Naive thymus-derived CD4-positive, alpha-beta T cell (primary cell): ENCODE data around the gene MEGF11. TPM values are rescaled to one million over a fixed set of nuclear protein-coding genes. Genes with fewer than 3 reads are reported as not detected.

ENCODE experiments used
- ATAC-seq: fragments of 150-1000 bp; cut with Tn5 transposase; 2 replicates; pipeline ENCODE4 v1.10.0; 2021; ENCODE audit warnings: mild to moderate bottlenecking, moderate library complexity
- CTCF ChIA-PET: fragments of 350-600 bp; sonication (Branson Sonifier 250); formaldehyde crosslinking; loops from one replicate; lab custom pipeline; 2021; ENCODE audit warnings: antibody characterized with exemption; lab: Charles Lee
- POLR2A ChIA-PET: fragments of 350-600 bp; sonication (Branson Sonifier 250); formaldehyde crosslinking; loops from one replicate; lab custom pipeline; 2021; ENCODE audit warnings: antibody characterized with exemption, inconsistent platforms; lab: Charles Lee
- DNase-seq, 9 donors: peaks; one replicate each; pipeline versions ENCODE4 v3.0.0 to v3.0.0-alpha.2; 2020 to 2022; ENCODE audit warnings: mixed read lengths in 1 of 9
- H3K27ac ChIP-seq: one replicate; pipeline ENCODE4 v1.7.0; 2013; ENCODE audit warnings: mild to moderate bottlenecking, low read depth, low read length, moderate library complexity
- H3K27me3 ChIP-seq, 2 donors: one replicate each; pipeline ENCODE4 v1.7.0; 2013; ENCODE audit warnings: low read length in 2 of 2, mild to moderate bottlenecking in 2 of 2, moderate library complexity in 2 of 2; ENCODE audit not compliant: control insufficient read depth in 2 of 2, insufficient read depth in 2 of 2
- H3K36me3 ChIP-seq, 3 experiments: 1 replicate in 2 of 3; 2 replicates in 1 of 3; pipeline ENCODE4 v1.7.0; 2013; ENCODE audit warnings: low read length in 3 of 3, mild to moderate bottlenecking in 3 of 3, moderate library complexity in 1 of 3; ENCODE audit not compliant: insufficient read depth in 3 of 3, control insufficient read depth in 2 of 3
- H3K4me1 ChIP-seq, 2 donors: one replicate each; pipeline ENCODE4 v1.7.0; 2013; ENCODE audit warnings: low read length in 2 of 2, mild to moderate bottlenecking in 2 of 2, moderate library complexity in 1 of 2; ENCODE audit not compliant: control insufficient read depth in 2 of 2, insufficient read depth in 2 of 2
- H3K4me3 ChIP-seq: 2 replicates; pipeline ENCODE4 v1.7.0; 2013; ENCODE audit warnings: mild to moderate bottlenecking, low read length
- H3K9me3 ChIP-seq, 3 experiments: 1 replicate in 2 of 3; 2 replicates in 1 of 3; pipeline ENCODE4 v1.7.0; 2013; ENCODE audit warnings: low read length in 3 of 3; ENCODE audit not compliant: control insufficient read depth in 2 of 3
- H3K27ac Mint-ChIP-seq, 9 donors: one replicate each; pipeline ENCODE4 v1.8.0; 2020 to 2022; ENCODE audit warnings: mixed read lengths in 9 of 9, mild to moderate bottlenecking in 8 of 9, moderate library complexity in 5 of 9, inconsistent platforms in 2 of 9
- H3K27me3 Mint-ChIP-seq, 5 donors: one replicate each; pipeline ENCODE4 v1.8.0; 2021 to 2022; ENCODE audit warnings: mixed read lengths in 5 of 5, mild to moderate bottlenecking in 1 of 5
- H3K36me3 Mint-ChIP-seq, 5 donors: one replicate each; pipeline ENCODE4 v1.8.0; 2020 to 2022; ENCODE audit warnings: mixed read lengths in 5 of 5, mild to moderate bottlenecking in 3 of 5, inconsistent platforms in 1 of 5
- H3K4me1 Mint-ChIP-seq, 7 donors: one replicate each; pipeline ENCODE4 v1.8.0; 2020 to 2022; ENCODE audit warnings: mixed read lengths in 7 of 7, mild to moderate bottlenecking in 3 of 7, inconsistent platforms in 1 of 7
- H3K4me3 Mint-ChIP-seq, 10 donors: one replicate each; pipeline ENCODE4 v1.8.0; 2020 to 2022; ENCODE audit warnings: mild to moderate bottlenecking in 10 of 10, mixed read lengths in 10 of 10, moderate library complexity in 6 of 10, inconsistent platforms in 2 of 10
- H3K9me3 Mint-ChIP-seq, 11 donors: one replicate each; pipeline ENCODE4 v1.8.0; 2020 to 2022; ENCODE audit warnings: mixed read lengths in 11 of 11, mild to moderate bottlenecking in 4 of 11, inconsistent platforms in 1 of 11, moderate library complexity in 1 of 11
- intact Hi-C, 2 donors: fragments of 100-400 bp; cut with micrococcal nuclease; formaldehyde crosslinking; loops; one replicate each; pipeline ENCODE4 v1.15.1; 2023
- polyA plus RNA-seq, 2 donors: library from polyadenylated mRNA; unstranded; fragments of 300-500 nt; fragmentation: Illumina TruSeq; gene quantifications; one replicate each; pipeline ENCODE4 v1.2.3, GENCODE V29; 2021
- total RNA-seq, 6 experiments: library from RNA in 5 of 6; stranded (reverse) in 5 of 6; gene quantifications; 1 replicate in 5 of 6; 2 replicates in 1 of 6; pipeline ENCODE4 v1.2.3 and lab custom pipeline; 2021 to 2026

Gene MEGF11
- total and polyA plus RNA-seq, 7 experiments from 2014 or later: 0.45 TPM; not detected in 6

- no peak for DNase-seq
- intact Hi-C loops: no loop called here
- no peak overlapping the region for H3K4me3 ChIP-seq
- POLR2A ChIA-PET: interaction anchor here (0.6 kb wide), 1 partner anchor 258 kb away, joined by 3 read pairs; no protein-coding TSS in a partner anchor
- Mint-ChIP-seq H3K36me3 (no peaks in the 10 kb centered on the region), H3K4me1 (no peaks in the 10 kb centered on the region), H3K4me3 (no peak overlapping the region), H3K27ac (no peak overlapping the region), H3K27me3 (peaks cover 0 to 20% (median 11%) of the 10 kb centered on the region in 5 donors), H3K9me3 (peaks cover 0 to 2% (median 0%) of the 10 kb centered on the region in 11 donors)
- H3K27me3 ChIP-seq: no peaks in the 10 kb centered on the region
- H3K9me3 ChIP-seq: no peaks in the 10 kb centered on the region
- no peak overlapping the region for H3K27ac ChIP-seq
- CTCF ChIA-PET: no interaction called here
- H3K4me1 ChIP-seq: no peaks in the 10 kb centered on the region
- no peaks in the 10 kb centered on the region for H3K36me3 ChIP-seq
- ATAC-seq: peak; percentile 18
Observed at GRCh38 chr15:66233487-66234415, 19.8 kb downstream of the MEGF11 start.

DNA sequence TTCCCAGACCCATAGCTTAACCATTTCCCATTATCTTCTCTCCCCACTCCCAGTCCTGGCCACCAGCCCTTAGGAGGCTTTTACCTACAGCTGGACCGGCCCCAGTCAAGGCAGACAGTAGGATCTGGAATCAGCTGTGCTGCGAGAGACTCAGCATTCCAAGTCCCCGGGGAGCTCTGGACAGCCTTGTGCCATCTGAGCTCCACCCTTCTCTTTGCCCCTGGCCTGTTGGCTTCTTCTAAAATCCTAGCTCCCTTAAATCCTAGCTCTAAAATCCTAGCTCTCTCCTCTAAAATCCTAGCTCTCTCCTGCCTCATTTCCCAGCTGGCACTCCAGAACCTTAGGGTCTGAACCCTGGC is 21.3 kb downstream of the MEGF11 start:
- Histone ChIP-seq H3K4me3 (no peak overlapping the region), H3K27ac (no peak overlapping the region), H3K4me1 (no peaks in the 10 kb centered on the region), H3K36me3 (no peaks in the 10 kb centered on the region), H3K9me3 (no peaks in the 10 kb centered on the region), H3K27me3 (no peaks in the 10 kb centered on the region)
- Mint-ChIP-seq H3K4me3 (no peak overlapping the region), H3K27me3 (peaks cover 0 to 21% (median 11%) of the 10 kb centered on the region in 5 donors), H3K4me1 (no peaks in the 10 kb centered on the region), H3K9me3 (peaks cover 0 to 2% (median 0%) of the 10 kb centered on the region in 11 donors), H3K27ac (no peak overlapping the region), H3K36me3 (no peaks in the 10 kb centered on the region)
- CTCF ChIA-PET: no interaction called here
- no peak for DNase-seq
- POLR2A ChIA-PET: no interaction called here
- no peak for ATAC-seq
- intact Hi-C loops: no loop called here

DNA sequence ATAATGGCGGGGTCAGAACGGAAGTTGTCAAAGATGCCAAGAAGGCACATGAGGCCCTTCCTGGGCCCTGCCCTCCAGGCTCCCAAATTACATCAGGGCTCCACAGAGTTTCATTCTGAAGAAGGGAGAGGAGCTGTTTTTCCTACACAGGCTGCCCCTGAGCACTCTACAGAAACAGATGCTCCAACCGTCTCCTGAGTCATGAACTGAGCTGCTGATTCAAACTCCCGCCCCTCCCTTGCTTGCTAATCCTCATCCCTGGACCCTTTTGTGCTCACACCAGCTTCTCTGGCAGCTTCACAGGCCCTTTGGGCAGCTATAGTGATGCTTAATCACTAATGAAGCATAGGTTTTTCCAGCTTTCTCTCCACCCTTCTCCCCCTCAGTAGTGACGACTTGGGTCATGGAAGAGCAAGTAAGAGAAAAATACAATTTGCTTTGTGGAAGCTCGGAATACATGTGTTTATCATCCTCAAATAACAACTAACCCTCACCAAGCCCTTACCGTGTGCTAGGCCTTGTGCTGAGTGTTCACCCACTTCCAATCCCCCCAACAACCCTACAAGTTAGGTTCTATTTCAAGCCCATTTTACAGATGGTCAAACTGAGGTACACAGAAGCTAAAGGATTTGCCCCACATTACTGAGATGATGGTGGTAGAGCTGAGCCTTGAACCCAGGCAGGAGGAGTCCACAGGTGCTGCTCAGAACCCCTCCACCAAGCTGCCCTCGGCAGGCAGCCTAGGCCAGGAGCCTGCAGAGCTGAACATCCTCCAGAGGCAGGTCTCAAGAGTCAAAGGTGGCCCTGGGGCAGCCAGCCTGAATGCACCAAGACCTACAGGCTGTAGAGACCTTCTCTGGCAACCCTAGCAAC is 21.9 kb downstream of the MEGF11 start:
- H3K4me1 ChIP-seq: no peaks in the 10 kb centered on the region
- intact Hi-C loops: no loop called here
- POLR2A ChIA-PET: no interaction called here
- no peaks in the 10 kb centered on the region for H3K9me3 ChIP-seq
- H3K9me3 Mint-ChIP-seq: peaks cover 0 to 2% (median 0%) of the 10 kb centered on the region in 11 donors
- H3K4me3 Mint-ChIP-seq: no peak overlapping the region
- DNase-seq (no peak), ATAC-seq (no peak)
- H3K27me3 ChIP-seq: no peaks in the 10 kb centered on the region
- H3K36me3 Mint-ChIP-seq: no peaks in the 10 kb centered on the region
- no peaks in the 10 kb centered on the region for H3K4me1 Mint-ChIP-seq
- H3K36me3 ChIP-seq: no peaks in the 10 kb centered on the region
- H3K4me3 ChIP-seq: no peak overlapping the region
- H3K27ac ChIP-seq: no peak overlapping the region
- H3K27me3 Mint-ChIP-seq: peaks cover 0 to 16% (median 5%) of the 10 kb centered on the region in 5 donors
- no peak overlapping the region for H3K27ac Mint-ChIP-seq
- CTCF ChIA-PET: no interaction called here

- Histone ChIP-seq H3K4me3 (no peak overlapping the region), H3K27ac (no peak overlapping the region), H3K4me1 (no peaks in the 10 kb centered on the region), H3K27me3 (no peaks in the 10 kb centered on the region), H3K36me3 (no peaks in the 10 kb centered on the region), H3K9me3 (no peaks in the 10 kb centered on the region)
- POLR2A ChIA-PET: no interaction called here
- Mint-ChIP-seq H3K27me3 (peaks cover 0 to 8% (median 0%) of the 10 kb centered on the region in 5 donors), H3K27ac (no peak overlapping the region), H3K4me3 (no peak overlapping the region), H3K4me1 (no peaks in the 10 kb centered on the region), H3K36me3 (no peaks in the 10 kb centered on the region), H3K9me3 (peaks cover 0 to 2% (median 0%) of the 10 kb centered on the region in 11 donors)
- CTCF ChIA-PET: no interaction called here
- intact Hi-C loops: no loop called here
- no peak for ATAC-seq
- DNase-seq: no peak
Observed at GRCh38 chr15:66229790-66230465, 23.6 kb downstream of the MEGF11 start.

- DNase-seq (no peak), ATAC-seq (no peak)
- POLR2A ChIA-PET: no interaction called here
- Mint-ChIP-seq H3K4me3 (no peak overlapping the region), H3K9me3 (peaks cover 0 to 2% (median 0%) of the 10 kb centered on the region in 11 donors), H3K27ac (no peak overlapping the region), H3K36me3 (no peaks in the 10 kb centered on the region), H3K27me3 (peaks cover 0 to 5% (median 0%) of the 10 kb centered on the region in 5 donors), H3K4me1 (no peaks in the 10 kb centered on the region)
- no peak overlapping the region for H3K27ac ChIP-seq
- CTCF ChIA-PET: no interaction called here
- H3K36me3 ChIP-seq: no peaks in the 10 kb centered on the region
- no peaks in the 10 kb centered on the region for H3K4me1 ChIP-seq
- intact Hi-C loops: no loop called here
- no peak overlapping the region for H3K4me3 ChIP-seq
- no peaks in the 10 kb centered on the region for H3K27me3 ChIP-seq
- no peaks in the 10 kb centered on the region for H3K9me3 ChIP-seq
Observed at GRCh38 chr15:66228807-66229735, 24.5 kb downstream of the MEGF11 start.

DNA sequence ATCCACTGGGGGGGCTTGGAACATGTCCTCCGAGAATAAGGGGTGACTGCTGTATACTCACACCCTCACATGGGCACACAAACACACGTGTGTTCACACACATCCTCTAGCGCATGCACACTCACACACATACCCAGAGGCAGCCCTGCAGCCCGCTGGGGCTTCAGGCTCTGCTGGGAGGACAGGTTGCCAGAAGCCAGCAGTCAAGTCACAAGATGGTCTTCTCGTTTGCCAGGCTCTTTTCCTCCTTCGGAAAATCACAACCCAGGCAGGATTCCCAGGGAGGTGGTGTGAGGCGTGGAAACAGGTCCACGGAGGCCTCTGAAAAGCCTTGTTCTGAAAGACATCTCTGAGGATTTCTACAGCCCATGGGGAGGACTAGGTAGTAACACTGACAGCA is 26.8 kb downstream of the MEGF11 start:
- Mint-ChIP-seq H3K27me3 (peaks cover 5 to 9% (median 5%) of the 10 kb centered on the region in 5 donors), H3K27ac (no peak overlapping the region), H3K36me3 (no peaks in the 10 kb centered on the region), H3K4me3 (no peak overlapping the region), H3K4me1 (no peaks in the 10 kb centered on the region), H3K9me3 (peaks cover 0 to 2% (median 0%) of the 10 kb centered on the region in 11 donors)
- H3K27ac ChIP-seq: no peak overlapping the region
- H3K9me3 ChIP-seq: no peaks in the 10 kb centered on the region
- DNase-seq (no peak), ATAC-seq (no peak)
- no peaks in the 10 kb centered on the region for H3K27me3 ChIP-seq
- ChIA-PET POLR2A (no interaction called here), CTCF (no interaction called here)
- H3K36me3 ChIP-seq: no peaks in the 10 kb centered on the region
- no peak overlapping the region for H3K4me3 ChIP-seq
- intact Hi-C loops: no loop called here
- no peaks in the 10 kb centered on the region for H3K4me1 ChIP-seq
